ENCODE data around the gene PROSER2. TPM values are rescaled to one million over a fixed set of nuclear protein-coding genes. Genes with fewer than 3 reads are reported as not detected.

PROSER2 gene
- total and polyA plus RNA-seq, 2 donors (not counting 3 experiments of a cell fraction or from before 2014, with no cell fraction given): 5.9 to 22.6 TPM

- Histone ChIP-seq H3K27ac (ENCODE audit: insufficient read depth, low read depth, low read length) (no peak overlapping the region), H3K9ac (replicated peaks; ENCODE audit: extremely low read depth, insufficient read depth, low read length) (no peak overlapping the region), H3K27me3 (ENCODE audit: control insufficient read depth in 2 of 2, insufficient read depth in 2 of 2, low read length in 2 of 2) (no peaks in the 10 kb centered on the region), H3K4me2 (ENCODE audit: insufficient read depth, low read length) (no peak overlapping the region), H4K20me1 (replicated peaks; ENCODE audit: control insufficient read depth, extremely low read depth, insufficient read depth, low read length) (no peaks in the 10 kb centered on the region), H3K9me3 (replicated peaks; ENCODE audit: control insufficient read depth, insufficient read depth, low read length) (no peaks in the 10 kb centered on the region), H3K9me1 (replicated peaks; ENCODE audit: control insufficient read depth, extremely low read depth, insufficient read depth, low read length) (no peaks in the 10 kb centered on the region), H3K79me2 (ENCODE audit: control insufficient read depth, insufficient read depth, low read length) (no peaks in the 10 kb centered on the region), H3K4me3 (replicated peaks in 1 of 3; ENCODE audit: insufficient read depth in 1 of 3, low read depth in 1 of 3, low read length in 3 of 3) (no peak overlapping the region), H3K36me3 (ENCODE audit: control insufficient read depth in 2 of 2, extremely low read depth in 1 of 2, insufficient read depth in 2 of 2, low read length in 2 of 2) (no peaks in the 10 kb centered on the region), H3K4me1 (ENCODE audit: control insufficient read depth, extremely low read depth, insufficient read depth, low read length) (peaks cover 14% of the 10 kb centered on the region), H2AFZ (ENCODE audit: low read depth, low read length) (no peak overlapping the region)
- CTCF ChIA-PET: interaction anchor here (1.4 kb wide), 1 partner anchor 15 kb away, joined by 6 read pairs; no protein-coding TSS in a partner anchor
- no TSS peak for BruUV-seq (replicated peaks)
- dilution Hi-C loops (cut with MboI; ENCODE audit: extremely low pct_ligation_motif_present, low sequenced_read_pairs): no loop called here
- intact Hi-C loops (cut with micrococcal nuclease): no loop called here
- TF ChIP-seq MAX (IDR thresholded peaks at IDR 0.05; ENCODE audit: insufficient read depth, insufficient read length): no peak
- no peak for TF ChIP-seq POLR2A (IDR thresholded peaks at IDR 0.05; ENCODE audit: low read depth, low read length)
- no peak for TF ChIP-seq EZH2 (IDR thresholded peaks at IDR 0.05; ENCODE audit: borderline replicate concordance, low read depth, low read length, severe bottlenecking)
- no peak for TF ChIP-seq FOS (IDR thresholded peaks at IDR 0.05; ENCODE audit: borderline replicate concordance, insufficient read depth, low read length)
- TF ChIP-seq GATA2 (IDR thresholded peaks at IDR 0.05; ENCODE audit: insufficient read depth, insufficient read length, low read depth, low read length): no peak
- TF ChIP-seq JUN (IDR thresholded peaks at IDR 0.05; ENCODE audit: borderline replicate concordance, insufficient read depth, insufficient read length, low read depth): no peak
- no peak for TF ChIP-seq CTCF (IDR thresholded peaks at IDR 0.05; ENCODE audit: extremely low read depth in 1 of 2, insufficient read depth in 1 of 2, low read depth in 1 of 2, low read length in 2 of 2)
- no peak for TF ChIP-seq MYC (IDR thresholded peaks at IDR 0.05; ENCODE audit: low read depth, low read length)
- no peak for TF ChIP-seq POLR2AphosphoS5 (IDR thresholded peaks at IDR 0.05; ENCODE audit: insufficient read depth, low read depth, low read length)
- POLR2A ChIA-PET: no interaction called here
- FAIRE-seq (no peak), DNase-seq (ENCODE audit: low read depth, low spot score) (no peak)
These were observed 53.8 kb downstream of the PROSER2 start for GRCh38 chr10:11876805-11877590.
